HG03558 (cell line): ENCODE results near the gene RPL10.

Experiments used
- ATAC-seq: cut with Tn5 transposase; IDR thresholded peaks from one replicate; pipeline ENCODE4 v1.9.1; 2021; ENCODE audit warnings: moderate number of reproducible peaks; ENCODE audit not compliant: unreplicated experiment; ENCODE audit errors: extremely low read depth

The RPL10 gene

GRCh38 chrX:154360155-154360713, 37.9 kb upstream of the RPL10 start:
- no peak for ATAC-seq

GRCh38 chrX:154362085-154362742, 36.0 kb upstream of the RPL10 start:
- no peak for ATAC-seq

- no peak for ATAC-seq
Observed at GRCh38 chrX:154363706-154364439, 34.3 kb upstream of the RPL10 start.

GRCh38 chrX:154365052-154365600, 33.1 kb upstream of the RPL10 start:
- ATAC-seq, result no peak

GRCh38 chrX:154365997-154366665, 32.0 kb upstream of the RPL10 start:
- no peak for ATAC-seq

- no peak for ATAC-seq
Observed at GRCh38 chrX:154366666-154367055, 31.5 kb upstream of the RPL10 start.

GRCh38 chrX:154367474-154368308, 30.5 kb upstream of the RPL10 start:
- ATAC-seq, result no peak

GRCh38 chrX:154368630-154369448, 29.3 kb upstream of the RPL10 start:
- ATAC-seq, result no peak

GRCh38 chrX:154369449-154370299, 28.5 kb upstream of the RPL10 start:
- ATAC-seq, result no peak

- no peak for ATAC-seq
Observed at GRCh38 chrX:154370300-154371016, 27.7 kb upstream of the RPL10 start.

GRCh38 chrX:154371017-154371788, 27.0 kb upstream of the RPL10 start:
- peak; percentile 25 for ATAC-seq

GRCh38 chrX:154371789-154372300, 26.3 kb upstream of the RPL10 start:
- ATAC-seq, result no peak

GRCh38 chrX:154372612-154373022, 25.6 kb upstream of the RPL10 start:
- ATAC-seq, result no peak

GRCh38 chrX:154373340-154374306, 24.6 kb upstream of the RPL10 start:
- no peak for ATAC-seq

GRCh38 chrX:154374313-154375155, 23.6 kb upstream of the RPL10 start, which contains the start of gene FLNA:
Gene FLNA, minus strand, starts transcription at chrX:154374634. Its CDS starts 3,389 bp downstream, at chrX:154371245.
- ATAC-seq, result no peak
